GM19239 (cell line): Measurements from ENCODE around the gene ST6GALNAC6.
"Not testable (repeated sequence)": the region's sequence is repeated elsewhere in the genome, so short reads cannot be mapped to it uniquely, and the experiment has no call there.

Experiments used
- DNase-seq: peaks from one replicate; pipeline ENCODE4 v3.0.0; 2011; ENCODE audit warnings: low spot score; ENCODE audit not compliant: insufficient read length
- FAIRE-seq: peaks from 2 replicates; lab custom pipeline; 2011; peaks lifted over from hg19 to GRCh38; lab: Jason Lieb, UNC

The ST6GALNAC6 gene

DNA sequence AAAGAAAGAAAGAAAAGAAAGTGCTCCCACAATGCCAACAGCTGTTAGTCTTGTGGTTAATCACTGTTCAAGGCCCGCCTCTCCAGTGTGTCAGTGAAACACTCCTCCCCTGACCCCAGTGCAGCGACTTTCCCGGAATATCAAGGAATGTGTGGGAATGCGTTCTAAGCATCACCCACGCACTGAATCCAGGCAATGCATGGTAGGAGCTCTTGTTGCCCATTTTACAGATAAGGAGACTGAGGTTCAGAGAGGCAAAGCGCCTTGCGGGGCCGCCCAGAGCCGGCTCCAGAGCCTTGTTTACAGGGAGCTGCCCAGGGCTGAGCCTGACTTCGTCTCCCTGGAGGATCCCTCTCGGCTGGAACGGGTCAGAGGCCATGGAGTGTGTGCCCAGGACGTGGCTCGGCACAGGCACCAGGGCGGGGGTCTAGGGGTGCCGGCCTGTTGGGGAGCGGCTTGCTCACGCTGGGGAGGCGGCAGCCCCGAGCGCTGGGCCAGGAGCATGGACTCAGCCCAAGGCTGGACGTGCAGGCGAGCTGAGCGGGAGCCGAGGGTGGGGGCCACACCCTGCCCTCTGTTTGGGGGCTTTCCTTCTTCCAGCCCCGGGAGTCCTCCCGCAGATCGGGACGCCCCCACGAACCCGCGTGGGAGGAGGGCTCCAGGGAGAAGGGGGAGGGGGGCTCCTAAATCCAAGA lies 823 bp downstream of the ST6GALNAC6 start:
- FAIRE-seq (no peak), DNase-seq (no peak)

- FAIRE-seq (no peak), DNase-seq (peak; percentile 56)
Observed at GRCh38 chr9:127897193-127897692, 2.2 kb downstream of the ST6GALNAC6 start.

DNA sequence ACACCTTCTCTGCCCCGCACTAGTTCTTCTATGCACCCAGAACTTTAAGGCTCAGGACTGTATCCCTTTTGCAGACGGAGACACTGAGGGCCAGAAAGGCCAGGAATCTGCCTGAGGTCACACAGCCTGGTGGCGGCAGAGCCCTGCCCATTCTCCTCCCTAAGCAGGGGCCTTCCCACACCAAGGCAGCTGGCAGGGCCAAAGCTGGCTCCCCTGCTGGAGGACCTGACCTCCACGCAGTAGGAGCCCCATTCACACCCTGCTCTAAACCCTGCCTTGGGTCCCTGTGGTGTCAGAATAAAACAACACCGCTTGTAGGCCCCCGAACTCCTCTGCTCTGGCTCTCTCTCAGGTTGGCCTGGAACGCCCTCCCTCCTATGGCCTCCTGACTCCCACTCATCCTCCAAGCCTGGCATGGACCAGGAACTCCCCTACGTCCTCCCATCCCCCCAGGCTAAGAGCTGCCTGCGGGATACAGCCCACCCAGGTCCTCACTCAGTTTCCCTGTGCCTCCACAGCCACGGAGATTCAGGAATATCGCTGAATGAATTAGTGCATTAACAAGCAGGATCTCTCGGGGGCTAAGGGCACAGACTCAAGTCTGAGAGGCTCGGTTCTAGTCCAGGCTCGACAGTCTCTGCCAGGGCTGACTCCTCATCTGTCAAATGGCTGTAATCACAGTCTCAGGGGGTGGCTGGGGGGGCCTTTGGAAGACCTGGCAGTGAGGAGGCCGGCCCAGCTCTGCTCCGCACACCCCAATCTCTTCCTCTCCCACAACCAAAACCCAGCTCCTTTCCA lies 2.8 kb downstream of the ST6GALNAC6 start:
- no peak for DNase-seq
- FAIRE-seq: no peak

DNA sequence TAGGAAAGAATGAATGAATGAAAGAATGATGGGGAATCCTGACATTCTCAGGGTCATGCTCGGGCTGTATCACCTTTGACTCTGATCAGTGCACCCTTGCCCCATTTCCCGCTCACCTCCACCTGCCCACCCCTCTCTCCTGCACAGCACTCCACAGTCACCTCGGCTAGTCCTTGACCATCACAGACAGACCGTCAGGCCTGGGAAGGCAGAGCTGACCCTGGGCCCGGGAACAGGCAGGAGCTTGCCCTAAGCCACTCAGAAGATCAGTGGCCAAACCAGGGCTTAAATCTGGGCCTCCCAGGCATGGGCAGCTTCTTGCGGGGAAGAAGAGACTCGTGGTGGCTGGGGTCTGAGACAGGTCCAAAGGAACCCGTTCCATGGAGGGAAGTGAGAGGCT lies 3.6 kb downstream of the ST6GALNAC6 start:
- DNase-seq: no peak
- FAIRE-seq: no peak

- no peak for DNase-seq
- no peak for FAIRE-seq
Observed at GRCh38 chr9:127893392-127893791, 6.0 kb downstream of the ST6GALNAC6 start.

- no peak for DNase-seq
- no peak for FAIRE-seq
Observed at GRCh38 chr9:127892831-127893230, 6.6 kb downstream of the ST6GALNAC6 start.

DNA sequence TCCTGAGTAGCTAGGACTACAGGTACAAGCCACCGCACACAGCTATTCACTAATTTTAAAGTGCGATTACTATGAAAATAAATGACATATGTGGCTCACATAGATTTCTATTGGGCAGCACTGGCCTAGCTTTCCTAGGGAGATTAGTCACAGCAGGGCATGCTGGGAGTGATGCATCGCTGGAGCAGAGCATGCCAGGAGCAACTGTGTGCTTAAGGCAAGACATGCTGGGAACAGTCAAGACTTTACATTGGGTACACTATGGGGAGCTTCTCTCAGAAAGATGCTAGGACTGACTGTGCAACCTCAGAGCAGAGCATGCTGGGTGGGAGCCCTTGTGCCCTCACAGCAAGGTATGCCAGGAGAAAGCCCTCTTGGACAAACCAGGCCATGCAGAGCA lies 9.3 kb downstream of the ST6GALNAC6 start:
- DNase-seq: no peak
- FAIRE-seq: no peak

DNA sequence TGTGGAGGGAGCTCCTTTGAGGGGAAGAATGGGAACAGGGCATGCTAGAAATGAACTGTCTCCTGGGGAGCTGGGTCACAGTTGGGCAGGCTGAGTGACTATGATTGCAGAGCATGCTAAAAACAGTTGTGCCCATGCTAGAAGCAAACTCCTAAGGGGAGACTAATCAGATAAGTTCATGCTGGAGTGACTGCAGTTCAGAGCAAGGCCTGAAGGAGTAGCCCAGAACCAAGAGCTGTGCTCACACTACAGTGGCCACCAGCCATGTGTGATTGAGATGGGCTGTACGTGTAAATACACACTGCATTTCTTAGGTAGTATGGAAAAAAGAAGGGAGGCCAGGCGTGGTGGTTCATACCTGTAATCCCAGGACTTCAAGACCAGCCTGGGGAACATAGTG lies 11.6 kb downstream of the ST6GALNAC6 start:
- DNase-seq: no peak
- no peak for FAIRE-seq

DNA sequence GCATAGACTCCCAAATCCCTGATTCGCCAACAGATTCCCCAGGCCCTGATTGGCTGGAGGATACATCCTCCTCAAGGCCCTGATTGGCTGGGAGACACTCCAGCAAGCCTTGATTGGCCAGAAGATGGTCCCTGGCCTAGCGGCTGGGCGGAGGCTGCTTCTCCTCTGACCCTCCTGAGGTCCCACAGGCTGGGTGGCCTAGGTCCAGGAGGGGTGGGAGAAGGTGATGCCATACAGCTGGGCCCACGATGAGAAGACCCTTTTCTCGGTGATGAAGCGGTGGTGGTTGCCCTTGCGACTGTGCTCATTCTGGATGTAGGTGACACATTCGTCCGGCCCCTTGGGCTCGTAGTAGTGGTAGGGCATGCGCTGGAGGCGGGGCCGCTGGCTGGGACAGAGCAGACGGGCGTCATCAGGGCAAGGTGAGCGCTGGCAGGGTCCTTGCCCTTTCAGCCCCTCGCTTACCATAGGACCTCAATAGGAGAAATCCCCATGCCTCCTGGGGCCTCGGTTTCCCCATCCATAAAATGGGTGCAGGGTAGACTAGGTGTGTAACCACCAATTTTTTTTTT lies 12.9 kb downstream of the ST6GALNAC6 start:
- FAIRE-seq (no peak), DNase-seq (no peak)

- FAIRE-seq (no peak), DNase-seq (no peak)
Observed at GRCh38 chr9:127885508-127886281, 13.7 kb downstream of the ST6GALNAC6 start.

DNA sequence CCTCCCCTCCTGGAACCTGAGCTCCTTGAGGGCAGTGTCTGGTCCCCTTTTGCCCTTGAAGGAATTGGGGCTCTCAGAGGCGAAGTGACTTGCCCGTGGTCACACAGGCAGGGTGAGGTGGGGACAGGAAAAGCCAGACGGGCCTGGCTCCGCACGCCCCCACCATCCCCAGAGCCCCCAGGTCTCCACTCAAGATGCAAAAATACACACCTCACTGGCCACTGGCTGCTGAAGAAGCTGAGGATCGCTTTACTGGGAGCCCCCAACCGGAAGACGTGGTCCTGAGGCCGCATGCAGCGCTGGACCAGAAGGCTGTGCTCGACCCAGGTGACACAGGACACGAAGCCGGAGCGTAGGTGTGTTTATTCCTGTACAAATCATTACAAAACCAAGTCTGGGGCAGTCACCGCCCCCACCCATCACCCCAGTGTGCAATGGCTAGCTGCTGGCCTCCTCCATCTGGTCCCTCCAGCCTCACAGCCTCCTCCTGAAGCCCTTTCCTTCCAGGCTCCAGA lies 14.4 kb downstream of the ST6GALNAC6 start:
- FAIRE-seq: no peak

GRCh38 chr9:127884427-127884911 lies 14.9 kb downstream of the ST6GALNAC6 start:
- DNase-seq (no peak), FAIRE-seq (no peak)

More for the DNA sequence above, 14.4 kb downstream of the ST6GALNAC6 start:
- DNase-seq: no peak

DNA sequence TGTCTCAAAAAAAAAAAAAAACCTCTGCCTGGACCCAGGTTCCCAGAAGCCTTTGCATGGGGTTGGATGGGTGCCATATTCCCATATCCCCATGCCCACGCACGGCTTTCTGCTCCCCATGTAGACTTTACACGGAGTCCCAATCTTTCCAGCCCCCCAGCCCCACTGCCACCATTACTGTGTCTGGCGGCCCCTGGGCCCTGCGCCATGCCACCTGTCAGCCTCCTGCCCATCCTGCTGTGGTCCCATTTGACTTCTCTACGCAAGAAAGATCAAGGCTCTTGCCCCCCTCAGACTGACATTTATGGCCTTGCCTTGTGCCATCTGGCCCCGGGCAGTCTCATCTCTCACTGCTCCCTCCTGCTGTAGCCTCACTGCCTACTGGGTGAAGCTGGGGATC lies 15.4 kb downstream of the ST6GALNAC6 start:
- FAIRE-seq (no peak), DNase-seq (no peak)

- not testable (repeated sequence) for FAIRE-seq, DNase-seq
Observed at GRCh38 chr9:127881715-127882114, 17.7 kb downstream of the ST6GALNAC6 start.

GRCh38 chr9:127880143-127880542 lies 19.3 kb downstream of the ST6GALNAC6 start:
- no peak for FAIRE-seq
- no peak for DNase-seq

- DNase-seq: no peak
- no peak for FAIRE-seq
Observed at GRCh38 chr9:127878652-127879390, 20.6 kb downstream of the ST6GALNAC6 start.

GRCh38 chr9:127878001-127878651 lies 21.3 kb downstream of the ST6GALNAC6 start:
- no peak for FAIRE-seq
- DNase-seq: no peak

DNA sequence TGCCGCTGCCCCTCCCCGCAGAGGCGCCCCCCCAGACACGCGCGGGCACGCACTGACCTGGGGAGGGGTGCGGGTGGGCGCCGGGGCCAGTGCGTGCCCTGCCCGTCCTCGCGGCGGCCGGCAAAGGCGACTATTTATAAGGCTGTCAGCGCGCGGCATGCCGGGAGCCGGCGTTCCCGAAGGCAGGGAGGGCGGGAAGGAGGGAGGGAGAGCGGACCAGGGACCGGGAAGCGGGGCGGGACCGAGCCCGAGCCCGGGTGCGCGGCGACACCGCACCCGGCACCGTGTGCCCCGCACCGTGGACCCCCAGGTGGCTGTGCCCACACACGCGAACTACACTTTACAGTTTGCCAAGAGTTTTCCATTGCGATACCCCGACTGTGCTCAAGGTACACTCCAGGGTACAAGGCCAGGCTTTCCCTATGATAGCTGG lies 21.8 kb downstream of the ST6GALNAC6 start, which contains the start of gene AK1:
AK1 (minus strand) TSS at position 110 of the 433 bp plus-strand sequence. CDS start 3,058 bp downstream, outside the sequence.
- DNase-seq (no peak), FAIRE-seq (no peak)
